Thymus (tissue), 11 donors: ENCODE data around the gene LPCAT3. TPM values are rescaled to one million over a fixed set of nuclear protein-coding genes. Genes with fewer than 3 reads are reported as not detected.

ENCODE experiments used
- DNase-seq, 9 donors: peaks; one replicate each; pipeline ENCODE4 v3.0.0-alpha.2; 2013; ENCODE audit warnings: low spot score in 9 of 9, low read depth in 6 of 9, missing footprints in 1 of 9
- H3K27ac ChIP-seq, 2 donors: one replicate each; pipeline ENCODE4 v1.5.1; 2013; ENCODE audit warnings: control low read depth in 1 of 2, low read depth in 1 of 2, low read length in 1 of 2, mild to moderate bottlenecking in 1 of 2, moderate library complexity in 1 of 2
- H3K27me3 ChIP-seq, 2 donors: one replicate each; pipeline ENCODE4 v1.5.1; 2013; ENCODE audit warnings: low read length in 1 of 2; ENCODE audit not compliant: control insufficient read depth in 2 of 2, insufficient read depth in 1 of 2
- H3K36me3 ChIP-seq, 2 donors: one replicate each; pipeline ENCODE4 v1.5.1; 2013; ENCODE audit warnings: low read length in 1 of 2, mild to moderate bottlenecking in 1 of 2, moderate library complexity in 1 of 2; ENCODE audit not compliant: control insufficient read depth in 2 of 2, insufficient read depth in 2 of 2
- H3K4me1 ChIP-seq, 2 donors: one replicate each; pipeline ENCODE4 v1.5.1; 2013; ENCODE audit warnings: low read length in 2 of 2; ENCODE audit not compliant: control insufficient read depth in 2 of 2, insufficient read depth in 2 of 2
- H3K4me3 ChIP-seq, 2 donors: one replicate each; pipeline ENCODE4 v1.5.1; 2013; ENCODE audit warnings: low read length in 2 of 2, control low read depth in 1 of 2, mild to moderate bottlenecking in 1 of 2
- H3K9me3 ChIP-seq, 2 donors: one replicate each; pipeline ENCODE4 v1.5.1; 2013; ENCODE audit warnings: low read length in 1 of 2, mild to moderate bottlenecking in 1 of 2; ENCODE audit not compliant: control insufficient read depth in 2 of 2, insufficient read depth in 1 of 2
- WGBS: extraction: QIAGEN DNeasy Blood & Tissue Kit; methylation state at CpG from one replicate; pipeline ENCODE4 v1.1.7; 2013; 5-methylcytosine and 5-hydroxymethylcytosine counted together
- polyA plus RNA-seq: library from polyadenylated mRNA; stranded (reverse); fragments of 200-250 nt; gene quantifications from one replicate; pipeline ENCODE4 v1.2.3, GENCODE V29; 2013
- total RNA-seq: library from RNA; stranded (reverse); fragments of 120-200 nt; gene quantifications from one replicate; pipeline ENCODE4 v1.2.4, GENCODE V29; 2013
- donor health status: healthy.

Gene LPCAT3
- total and polyA plus RNA-seq, 2 donors, result 16.1 to 28.2 TPM

- Histone ChIP-seq H3K27ac (no peak overlapping the region), H3K4me1 (peaks cover 30 to 56% of the 10 kb centered on the region in 2 donors), H3K36me3 (peaks cover 13 to 16% of the 10 kb centered on the region in 2 donors), H3K27me3 (no peaks in the 10 kb centered on the region), H3K4me3 (no peak overlapping the region), H3K9me3 (peaks cover 0 to 4% of the 10 kb centered on the region in 2 donors)
- no peak for DNase-seq
- WGBS, result 93% methylated on average over 12 of the region's 12 CpGs
Observed at GRCh38 chr12:6941782-6942181, 76.5 kb downstream of the LPCAT3 start.

DNA sequence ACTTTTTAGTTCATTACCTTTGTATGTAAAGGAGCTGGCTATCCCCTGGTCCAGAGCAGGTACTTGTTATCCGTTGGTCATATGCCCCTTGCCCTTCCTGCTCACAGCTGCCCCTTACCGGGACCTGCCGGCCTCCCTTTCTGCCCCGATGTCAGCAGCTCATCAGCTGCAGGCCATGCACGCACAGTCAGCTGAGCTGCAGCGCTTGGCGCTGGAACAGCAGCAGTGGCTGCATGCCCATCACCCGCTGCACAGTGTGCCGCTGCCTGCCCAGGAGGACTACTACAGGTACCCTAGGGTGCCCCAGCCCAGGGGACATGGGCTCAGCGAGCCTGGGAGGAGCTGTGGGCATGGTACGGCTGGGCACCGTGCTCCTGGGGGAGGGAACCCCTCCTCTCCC lies 77.0 kb downstream of the LPCAT3 start:
- H3K27ac ChIP-seq, result peak overlapping the region in 1 of 2 donors; percentile 15
- peaks cover 0 to 4% of the 10 kb centered on the region in 2 donors for H3K9me3 ChIP-seq
- no peak for DNase-seq
- no peaks in the 10 kb centered on the region for H3K27me3 ChIP-seq
- H3K4me3 ChIP-seq, result no peak overlapping the region
- WGBS, result 96% methylated on average over 12 of the region's 12 CpGs
- peaks cover 13 to 16% of the 10 kb centered on the region in 2 donors for H3K36me3 ChIP-seq
- peaks cover 28 to 56% of the 10 kb centered on the region in 2 donors for H3K4me1 ChIP-seq

- DNase-seq, result no peak
- H3K4me3 ChIP-seq, result no peak overlapping the region
- H3K27ac ChIP-seq, result no peak overlapping the region
- no peaks in the 10 kb centered on the region for H3K27me3 ChIP-seq
- WGBS, result 96% methylated on average over 2 of the region's 2 CpGs
- peaks cover 0 to 4% of the 10 kb centered on the region in 2 donors for H3K9me3 ChIP-seq
- peaks cover 17 to 56% of the 10 kb centered on the region in 2 donors for H3K4me1 ChIP-seq
- peaks cover 12 to 20% of the 10 kb centered on the region in 2 donors for H3K36me3 ChIP-seq
Observed at GRCh38 chr12:6939191-6939540, 79.1 kb downstream of the LPCAT3 start.

- Histone ChIP-seq H3K4me1 (peaks cover 17 to 58% of the 10 kb centered on the region in 2 donors), H3K27ac (peak overlapping the region; percentile 80 to 99), H3K9me3 (no peaks in the 10 kb centered on the region), H3K4me3 (peak overlapping the region; percentile 59 to 79), H3K27me3 (no peaks in the 10 kb centered on the region), H3K36me3 (peaks cover 9 to 26% of the 10 kb centered on the region in 2 donors)
- no peak for DNase-seq
- WGBS, result 90% methylated on average over 32 of the region's 32 CpGs
Observed at GRCh38 chr12:6938353-6939190, 79.7 kb downstream of the LPCAT3 start.

DNA sequence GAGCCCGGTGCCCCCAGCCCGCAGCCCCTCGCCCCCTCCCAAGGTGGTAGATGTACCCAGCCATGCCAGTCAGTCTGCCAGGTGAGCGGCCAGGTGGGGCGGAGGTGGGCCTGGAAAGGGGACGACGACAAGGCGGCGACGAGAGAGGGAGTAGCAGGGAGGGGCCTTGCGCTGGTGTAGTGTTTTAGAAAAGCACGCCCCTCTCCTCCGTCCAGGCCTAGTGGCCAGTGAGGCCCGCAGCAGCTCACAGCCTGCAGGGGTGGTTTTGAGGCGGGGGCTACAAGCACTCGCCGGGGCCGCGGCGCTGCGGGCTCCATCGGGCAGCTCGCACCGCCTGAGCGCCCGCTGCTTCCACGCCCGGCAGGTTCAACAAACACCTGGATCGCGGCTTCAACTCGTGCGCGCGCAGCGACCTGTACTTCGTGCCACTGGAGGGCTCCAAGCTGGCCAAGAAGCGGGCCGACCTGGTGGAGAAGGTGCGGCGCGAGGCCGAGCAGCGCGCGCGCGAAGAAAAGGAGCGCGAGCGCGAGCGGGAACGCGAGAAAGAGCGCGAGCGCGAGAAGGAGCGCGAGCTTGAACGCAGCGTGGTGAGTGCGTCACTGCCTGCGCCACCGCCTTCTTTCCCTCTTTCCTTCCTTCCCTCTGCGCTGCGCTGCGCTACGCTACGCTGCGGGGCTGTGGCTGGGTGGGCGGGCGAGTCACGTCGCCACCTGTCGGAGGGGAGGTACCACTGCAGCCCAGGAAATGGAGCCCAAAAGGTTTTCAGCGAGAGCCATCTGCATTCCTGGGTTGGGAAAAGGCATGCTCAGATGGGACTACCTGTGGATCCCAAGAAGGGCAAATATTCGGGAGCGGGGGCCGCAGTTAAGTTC lies 80.6 kb downstream of the LPCAT3 start:
- no peaks in the 10 kb centered on the region for H3K9me3 ChIP-seq

GRCh38 chr12:6936636-6937480 lies 81.4 kb downstream of the LPCAT3 start:
- peaks cover 22 to 59% of the 10 kb centered on the region in 2 donors for H3K4me1 ChIP-seq
- no peaks in the 10 kb centered on the region for H3K9me3 ChIP-seq
- H3K27ac ChIP-seq, result peak overlapping the region; percentile 98 to 99
- WGBS, result 6% methylated on average over 36 of the region's 36 CpGs
- DNase-seq, result peak in 4 of 9 donors; percentile 77 to 90 (median 82)
- peaks cover 9 to 27% of the 10 kb centered on the region in 2 donors for H3K36me3 ChIP-seq
- H3K4me3 ChIP-seq, result peak overlapping the region; percentile 59 to 79
- H3K27me3 ChIP-seq, result no peaks in the 10 kb centered on the region

More for the DNA sequence above, 80.6 kb downstream of the LPCAT3 start:
- Histone ChIP-seq H3K36me3 (peaks cover 9 to 27% of the 10 kb centered on the region in 2 donors), H3K4me1 (peaks cover 15 to 59% of the 10 kb centered on the region in 2 donors), H3K27ac (peak overlapping the region; percentile 98 to 99), H3K27me3 (no peaks in the 10 kb centered on the region), H3K4me3 (peak overlapping the region; percentile 59 to 79)
- WGBS, result under 1% methylated on average over 80 of the region's 80 CpGs
- DNase-seq, result peak; percentile 91 to 98 (median 94)

GRCh38 chr12:6936194-6936635 lies 82.1 kb downstream of the LPCAT3 start:
- Histone ChIP-seq H3K27ac (peak overlapping the region; percentile 25 to 99), H3K4me1 (peaks cover 22 to 59% of the 10 kb centered on the region in 2 donors), H3K27me3 (no peaks in the 10 kb centered on the region), H3K36me3 (peaks cover 6 to 24% of the 10 kb centered on the region in 2 donors), H3K9me3 (no peaks in the 10 kb centered on the region), H3K4me3 (peak overlapping the region in 1 of 2 donors; percentile 59)
- no peak for DNase-seq
- WGBS, result 94% methylated on average over 3 of the region's 3 CpGs

DNA sequence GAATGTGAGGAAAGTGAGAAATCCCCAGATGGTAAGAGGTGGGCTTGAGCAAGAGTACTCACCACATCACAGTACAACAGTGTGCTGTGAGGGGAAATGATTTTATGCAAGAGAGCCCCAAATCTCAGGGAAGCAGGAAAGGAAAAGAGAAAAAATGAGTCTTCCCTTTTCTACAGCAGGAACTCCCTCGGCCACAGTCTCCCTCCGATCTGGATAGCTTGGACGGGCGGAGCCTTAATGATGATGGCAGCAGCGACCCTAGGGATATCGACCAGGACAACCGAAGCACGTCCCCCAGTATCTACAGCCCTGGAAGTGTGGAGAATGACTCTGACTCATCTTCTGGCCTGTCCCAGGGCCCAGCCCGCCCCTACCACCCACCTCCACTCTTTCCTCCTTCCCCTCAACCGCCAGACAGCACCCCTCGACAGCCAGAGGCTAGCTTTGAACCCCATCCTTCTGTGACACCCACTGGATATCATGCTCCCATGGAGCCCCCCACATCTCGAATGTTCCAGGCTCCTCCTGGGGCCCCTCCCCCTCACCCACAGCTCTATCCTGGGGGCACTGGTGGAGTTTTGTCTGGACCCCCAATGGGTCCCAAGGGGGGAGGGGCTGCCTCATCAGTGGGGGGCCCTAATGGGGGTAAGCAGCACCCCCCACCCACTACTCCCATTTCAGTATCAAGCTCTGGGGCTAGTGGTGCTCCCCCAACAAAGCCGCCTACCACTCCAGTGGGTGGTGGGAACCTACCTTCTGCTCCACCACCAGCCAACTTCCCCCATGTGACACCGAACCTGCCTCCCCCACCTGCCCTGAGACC lies 82.7 kb downstream of the LPCAT3 start:
- peaks cover 5 to 24% of the 10 kb centered on the region in 2 donors for H3K36me3 ChIP-seq

More for the DNA sequence above, 82.7 kb downstream of the LPCAT3 start:
- DNase-seq, result no peak
- 96% methylated on average over 14 of the region's 14 CpGs for whole genome bisulfite sequencing
- no peaks in the 10 kb centered on the region for H3K27me3 ChIP-seq
- no peak overlapping the region for H3K4me3 ChIP-seq
- no peaks in the 10 kb centered on the region for H3K9me3 ChIP-seq
- peak overlapping the region; percentile 25 to 99 for H3K27ac ChIP-seq
- peaks cover 22 to 59% of the 10 kb centered on the region in 2 donors for H3K4me1 ChIP-seq
